BJ (cell line): ENCODE results near the gene AOAH. TPM values are rescaled to one million over a fixed set of nuclear protein-coding genes. Genes with fewer than 3 reads are reported as not detected.

Experiments used
- CTCF ChIA-PET: fragments of 350-600 bp; formaldehyde crosslinking; extraction: SDS; loops from one replicate; lab custom pipeline; 2021; ENCODE audit warnings: antibody characterized with exemption, inconsistent platforms; lab: Yijun Ruan, JAX
- POLR2A ChIA-PET: fragments of 300-600 bp; sonication (Branson Sonifier 250); formaldehyde crosslinking; extraction: SDS; loops from one replicate; lab custom pipeline; 2021; ENCODE audit warnings: antibody characterized with exemption; lab: Charles Lee
- DNase-seq: peaks from one replicate; pipeline ENCODE4 v3.0.0-alpha.2; 2011; ENCODE audit warnings: low read depth
- H3K27me3 ChIP-seq: 2 replicates; pipeline ENCODE4 v1.6.0; 2011; ENCODE audit warnings: low read length; ENCODE audit not compliant: control insufficient read depth, insufficient read depth
- H3K36me3 ChIP-seq: 2 replicates; pipeline ENCODE4 v1.5.1; 2011; ENCODE audit warnings: low read length; ENCODE audit not compliant: control insufficient read depth, insufficient read depth
- H3K4me3 ChIP-seq: 2 replicates; pipeline ENCODE4 v1.5.1; 2011; ENCODE audit warnings: low read depth, mild to moderate bottlenecking, control low read depth, low read length
- CTCF ChIP-seq: IDR thresholded peaks from 2 replicates; pipeline ENCODE4 v1.5.1; 2011; ENCODE audit warnings: low read depth, mild to moderate bottlenecking, control low read depth, inconsistent platforms, low read length, moderate library complexity; ENCODE audit not compliant: insufficient read depth
- polyA plus RNA-seq: library from polyadenylated mRNA; depleted of rRNA; stranded (reverse); fragments of >200 nt; gene quantifications from 2 replicates; pipeline ENCODE4 v1.2.3, GENCODE V29; 2011

Gene AOAH
- polyA plus RNA-seq, 1 experiment: not detected

DNA sequence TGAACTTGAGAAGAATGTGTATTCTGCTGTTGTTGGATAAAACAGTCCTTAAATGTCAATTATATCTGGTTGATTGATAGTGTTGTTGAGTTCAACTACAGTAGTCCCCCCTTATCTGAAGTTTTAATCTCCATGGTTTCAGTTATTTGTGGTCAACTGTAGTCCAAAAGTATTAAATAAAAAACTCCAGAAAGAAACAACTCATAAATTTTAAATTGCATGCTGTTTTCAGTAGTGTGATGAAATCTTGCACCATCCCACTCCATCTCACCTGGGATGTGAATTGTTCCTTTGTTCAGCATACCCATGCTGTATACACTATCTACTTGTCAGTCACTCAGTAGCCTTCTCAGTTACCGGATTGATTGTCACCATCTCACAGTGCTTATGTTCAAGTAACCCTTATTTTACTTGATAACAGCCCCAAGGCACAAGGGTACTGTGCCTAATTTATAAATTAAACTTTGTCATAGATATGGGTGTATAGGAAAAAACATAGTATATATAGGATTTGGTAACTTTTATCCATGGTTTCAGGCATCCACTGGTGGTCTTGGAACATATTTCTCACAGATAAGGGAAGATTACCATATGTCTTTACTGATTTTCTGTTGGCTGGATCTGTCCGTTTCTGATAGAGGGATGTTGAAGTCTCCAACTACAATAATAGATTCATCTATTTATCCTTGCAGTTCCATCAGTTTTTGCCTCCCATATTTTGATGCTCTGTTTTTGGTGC lies 57.1 kb downstream of the AOAH start:
- CTCF ChIA-PET: interaction anchor here (0.9 kb wide), 1 partner anchor 12 kb away, joined by 3 read pairs; no protein-coding TSS in a partner anchor
- no peaks in the 10 kb centered on the region for H3K27me3 ChIP-seq

DNA sequence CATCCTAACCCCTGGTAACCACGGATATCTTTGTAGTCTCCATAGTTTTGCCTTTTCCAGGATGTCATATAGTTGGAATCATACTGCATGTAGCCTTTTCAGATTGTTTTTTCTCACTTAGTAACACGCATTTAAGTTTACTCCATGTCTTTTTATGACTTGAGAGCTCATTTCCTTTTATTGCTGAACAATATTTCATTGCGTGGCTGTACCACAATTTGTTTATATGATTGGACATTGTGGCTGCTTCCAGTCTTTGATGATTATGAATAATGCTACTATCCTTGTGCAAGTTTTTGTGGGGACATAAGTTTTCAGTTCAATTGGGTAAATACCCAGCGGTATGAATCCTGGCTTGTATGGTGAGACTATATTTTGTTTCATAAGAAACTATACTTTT lies 60.8 kb downstream of the AOAH start:
- no peaks in the 10 kb centered on the region for H3K36me3 ChIP-seq
- POLR2A ChIA-PET: no interaction called here
- H3K27me3 ChIP-seq: no peaks in the 10 kb centered on the region
- DNase-seq: no peak
- CTCF ChIA-PET: no interaction called here
- H3K4me3 ChIP-seq: no peak overlapping the region
- no peak for TF ChIP-seq CTCF

More for the DNA sequence above, 57.1 kb downstream of the AOAH start:
- DNase-seq: no peak
- Histone ChIP-seq H3K4me3 (no peak overlapping the region), H3K36me3 (no peaks in the 10 kb centered on the region)
- POLR2A ChIA-PET: no interaction called here
- no peak for TF ChIP-seq CTCF

DNA sequence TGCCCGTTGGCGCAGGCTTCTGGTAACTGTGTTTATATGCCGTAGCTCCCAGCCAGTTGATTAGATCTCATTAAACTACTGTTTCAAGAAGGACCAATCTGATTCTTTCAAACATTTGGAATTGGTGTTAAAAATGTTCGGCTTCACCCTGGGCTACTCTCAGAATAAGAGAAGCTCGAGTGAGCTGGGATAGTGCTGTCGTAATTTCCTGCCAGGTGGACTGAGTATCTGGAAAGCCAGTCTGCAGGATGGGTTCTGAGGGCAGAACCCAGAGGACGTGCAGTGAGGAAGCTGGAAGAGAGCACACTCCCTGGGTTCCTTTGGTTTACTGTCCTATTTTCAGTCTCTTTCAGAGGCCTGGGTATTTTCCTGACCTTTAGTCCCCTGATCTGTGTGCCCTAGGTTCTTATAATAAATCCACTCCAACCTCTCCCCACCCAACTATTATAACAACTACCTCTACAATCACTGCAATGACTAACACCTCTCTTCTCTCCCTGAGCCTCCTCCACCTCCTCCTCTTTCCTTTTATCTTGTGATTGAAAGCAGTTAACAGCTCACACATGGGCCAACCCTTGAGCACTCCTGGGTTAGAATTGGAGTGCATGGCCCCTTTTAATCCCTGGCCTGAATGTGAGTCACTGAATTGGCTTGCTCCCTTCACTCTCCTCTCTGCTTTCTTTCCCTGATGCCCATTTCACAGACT lies 63.0 kb downstream of the AOAH start:
- H3K36me3 ChIP-seq: no peaks in the 10 kb centered on the region
- no peak for TF ChIP-seq CTCF
- DNase-seq: no peak
- POLR2A ChIA-PET: interaction anchor here (0.6 kb wide), 1 partner anchor 162 kb away, joined by 3 read pairs; no protein-coding TSS in a partner anchor
- CTCF ChIA-PET: interaction anchor here (0.7 to 2.3 kb wide), 3 partner anchors 9 to 189 kb away, joined by 3 to 12 read pairs (median 4); no protein-coding TSS in a partner anchor
- H3K27me3 ChIP-seq: no peaks in the 10 kb centered on the region
- no peak overlapping the region for H3K4me3 ChIP-seq

GRCh38 chr7:36659638-36660341 lies 64.5 kb downstream of the AOAH start:
- TF ChIP-seq CTCF: no peak
- ChIA-PET CTCF (interaction anchor here (2.8 kb wide), 1 partner anchor 11 kb away, joined by 20 read pairs; no protein-coding TSS in a partner anchor), POLR2A (interaction anchor here (0.7 kb wide), 1 partner anchor 11 kb away, joined by 3 read pairs; no protein-coding TSS in a partner anchor)
- Histone ChIP-seq H3K4me3 (no peak overlapping the region), H3K36me3 (no peaks in the 10 kb centered on the region), H3K27me3 (no peaks in the 10 kb centered on the region)
- DNase-seq: no peak
